Activated T-cell treated with anti-CD3 and anti-CD28 coated beads, Interleukin-2, amount 50 U/mL, for 48 hours (primary cell): ENCODE measurements around the gene PNMA3.
"Not testable (repeated sequence)": the region's sequence is repeated elsewhere in the genome, so short reads cannot be mapped to it uniquely, and the experiment has no call there.

ENCODE experiments used
- DNase-seq, 2 experiments: peaks; one replicate each; pipeline ENCODE4 v3.0.0-alpha.2; 2020

PNMA3 gene, protein sequence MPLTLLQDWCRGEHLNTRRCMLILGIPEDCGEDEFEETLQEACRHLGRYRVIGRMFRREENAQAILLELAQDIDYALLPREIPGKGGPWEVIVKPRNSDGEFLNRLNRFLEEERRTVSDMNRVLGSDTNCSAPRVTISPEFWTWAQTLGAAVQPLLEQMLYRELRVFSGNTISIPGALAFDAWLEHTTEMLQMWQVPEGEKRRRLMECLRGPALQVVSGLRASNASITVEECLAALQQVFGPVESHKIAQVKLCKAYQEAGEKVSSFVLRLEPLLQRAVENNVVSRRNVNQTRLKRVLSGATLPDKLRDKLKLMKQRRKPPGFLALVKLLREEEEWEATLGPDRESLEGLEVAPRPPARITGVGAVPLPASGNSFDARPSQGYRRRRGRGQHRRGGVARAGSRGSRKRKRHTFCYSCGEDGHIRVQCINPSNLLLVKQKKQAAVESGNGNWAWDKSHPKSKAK

GRCh38 chrX:153055871-153056749 is at the start of gene PNMA3:
Gene PNMA3 (plus strand): TSS chrX:153056470. CDS start chrX:153057056, 586 bp downstream.
- DNase-seq: no peak

- DNase-seq: not testable (repeated sequence)
Observed at GRCh38 chrX:153017174-153017573, 39.1 kb upstream of the PNMA3 start.

GRCh38 chrX:153019166-153019565 is 37.1 kb upstream of the PNMA3 start:
- no peak for DNase-seq

GRCh38 chrX:153026501-153026900 is 29.8 kb upstream of the PNMA3 start:
- DNase-seq: not testable (repeated sequence)

DNA sequence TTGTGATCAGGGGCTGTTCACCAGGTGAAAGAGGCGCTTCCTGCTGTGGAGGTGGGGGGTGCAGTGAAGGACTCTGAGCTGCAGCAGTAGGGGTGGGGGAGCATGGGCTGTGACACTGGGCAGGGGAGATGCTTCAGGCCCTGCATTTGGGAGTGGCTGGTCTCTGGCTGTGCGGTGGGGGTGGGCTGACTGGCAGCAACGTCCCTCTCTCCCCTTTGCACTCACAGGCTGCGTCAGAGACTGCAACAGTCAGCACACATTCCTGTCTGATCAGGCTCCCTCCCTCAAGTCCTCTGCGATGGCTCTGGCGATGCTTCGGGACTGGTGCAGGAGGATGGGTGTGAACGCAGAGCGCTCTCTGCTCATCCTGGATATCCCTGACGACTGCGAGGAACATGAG is 27.8 kb upstream of the PNMA3 start:
- DNase-seq: not testable (repeated sequence)

GRCh38 chrX:153029162-153029561 is 27.1 kb upstream of the PNMA3 start:
- no peak for DNase-seq

DNA sequence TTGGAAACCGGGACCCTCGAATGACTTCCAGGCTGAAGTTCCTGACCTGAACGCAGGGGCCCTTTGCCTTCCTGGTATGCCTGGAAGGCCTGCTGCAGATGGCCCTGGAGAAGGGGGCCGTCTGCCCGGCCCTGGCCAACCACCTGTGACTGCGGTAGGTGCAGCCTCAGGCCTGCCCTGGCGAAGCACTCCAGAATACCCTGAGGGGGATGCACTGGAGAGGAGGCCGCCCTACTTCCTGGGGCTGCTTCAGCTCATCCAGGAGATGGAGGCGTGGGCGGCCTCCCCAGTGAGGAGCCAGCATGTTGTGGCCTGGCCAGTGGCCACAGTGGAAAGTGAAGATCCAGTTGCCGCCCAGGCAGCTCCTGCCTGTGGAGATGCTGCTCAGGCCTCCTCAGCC is 26.4 kb upstream of the PNMA3 start:
- no peak for DNase-seq

GRCh38 chrX:153030801-153031200 is 25.5 kb upstream of the PNMA3 start:
- no peak for DNase-seq

- peak; percentile 83 to 84 for DNase-seq
Observed at GRCh38 chrX:153032397-153033118, 23.7 kb upstream of the PNMA3 start.

GRCh38 chrX:153049093-153049492 is 7.2 kb upstream of the PNMA3 start:
- DNase-seq: no peak

DNA sequence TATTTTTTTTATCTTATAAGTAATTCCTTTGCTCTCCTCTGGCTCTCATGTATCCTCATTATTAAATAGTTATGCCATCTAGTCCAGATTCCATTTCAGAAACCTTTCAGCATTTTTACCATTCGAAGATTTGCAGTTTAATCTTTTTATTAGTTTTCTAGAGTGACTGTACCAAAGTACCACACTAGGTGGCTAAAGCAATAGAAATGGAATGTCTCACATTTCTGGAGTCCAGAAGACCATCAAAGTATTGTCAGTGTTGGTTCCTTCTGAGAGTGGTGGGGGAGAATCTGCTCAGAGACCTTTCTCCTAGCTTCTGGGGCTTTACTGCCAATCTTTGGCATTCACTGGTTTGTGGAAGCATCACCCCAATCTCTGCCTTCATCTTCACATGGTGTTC is 3.7 kb upstream of the PNMA3 start:
- no peak for DNase-seq

GRCh38 chrX:153057281-153057680 is 1.0 kb downstream of the PNMA3 start:
- no peak for DNase-seq

DNA sequence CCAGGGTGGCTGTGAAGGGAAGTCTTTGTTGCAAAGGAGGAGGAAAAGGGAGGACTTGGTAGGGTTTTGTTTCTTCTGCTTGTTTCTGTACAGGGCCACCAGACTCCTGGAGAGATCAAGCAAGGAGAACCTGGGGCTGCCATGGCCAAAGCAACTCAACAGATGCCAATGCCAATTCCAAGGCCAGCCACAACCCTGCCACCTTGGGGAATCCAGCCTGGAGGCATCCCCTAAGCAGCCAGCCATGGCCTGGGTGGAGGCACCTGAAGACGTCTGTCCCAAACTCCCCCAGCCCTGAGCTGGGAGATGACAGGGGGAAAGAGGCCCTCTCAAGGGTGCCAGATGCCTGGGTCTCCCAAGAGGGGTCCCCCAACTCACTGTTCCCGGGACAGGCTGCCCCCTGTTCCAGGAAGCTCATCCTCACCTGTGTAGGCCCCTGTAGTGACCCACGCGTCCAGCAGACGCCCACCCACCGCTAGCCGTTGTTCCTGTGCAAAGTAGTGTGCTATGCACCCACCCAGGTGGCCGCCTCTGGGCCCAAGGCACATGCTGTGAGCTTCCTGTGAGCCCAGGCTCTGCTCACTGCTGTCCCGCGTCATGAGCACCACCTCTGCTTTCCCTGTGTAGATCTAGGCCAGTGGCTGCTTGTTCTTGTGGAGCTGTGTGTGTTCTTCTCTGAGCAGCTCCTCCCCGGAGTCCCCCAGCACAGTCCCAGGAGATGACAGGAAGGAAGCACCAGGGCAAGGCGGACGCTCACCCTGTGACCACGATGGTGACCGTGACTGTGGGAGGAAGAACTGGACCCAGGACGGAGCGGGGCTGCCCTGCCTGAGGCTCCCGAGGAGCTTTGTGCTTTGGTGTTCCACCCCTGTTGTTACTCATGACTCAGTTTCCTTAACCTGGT is 3.2 kb downstream of the PNMA3 start:
- no peak for DNase-seq

- no peak for DNase-seq
Observed at GRCh38 chrX:153060095-153060445, 3.8 kb downstream of the PNMA3 start.

DNA sequence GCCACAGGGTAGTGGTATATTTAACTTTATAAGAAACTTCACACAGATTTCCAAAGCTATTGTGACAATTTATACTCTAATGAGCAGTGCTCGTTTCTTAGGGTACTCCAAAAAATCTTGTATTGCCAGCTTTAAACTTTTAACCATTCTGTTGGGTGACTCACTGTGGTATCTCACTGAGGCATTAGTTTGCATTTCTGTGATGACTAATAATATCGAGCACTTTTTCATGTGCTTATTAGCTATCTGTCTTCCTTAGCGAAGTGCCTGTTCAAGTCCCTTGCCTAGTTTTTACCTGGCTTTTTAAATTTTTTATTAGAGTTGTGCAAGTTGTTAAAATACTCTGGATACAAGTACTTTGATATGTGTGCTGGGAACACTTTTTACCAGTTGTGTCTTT is 5.5 kb downstream of the PNMA3 start:
- DNase-seq: no peak

DNA sequence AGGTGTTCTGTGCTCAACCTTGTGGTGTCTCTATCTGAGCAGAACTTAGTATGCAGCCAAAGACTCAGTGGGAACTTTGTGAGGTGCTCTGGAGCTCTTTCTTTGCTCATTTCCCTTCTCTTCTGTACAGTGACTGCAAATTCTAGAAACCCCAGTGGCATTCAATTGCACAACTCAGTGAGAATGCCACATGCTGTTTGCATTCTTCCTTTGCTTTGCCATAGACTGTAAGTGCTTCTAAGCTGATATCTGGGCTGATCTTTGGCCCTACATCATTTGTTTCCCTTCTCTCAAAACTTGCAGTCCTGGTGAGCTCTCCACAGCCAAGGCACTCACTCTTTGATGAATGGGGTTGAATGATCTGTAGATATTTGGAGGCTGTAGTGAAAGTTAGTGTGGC is 7.0 kb downstream of the PNMA3 start:
- DNase-seq: no peak

DNA sequence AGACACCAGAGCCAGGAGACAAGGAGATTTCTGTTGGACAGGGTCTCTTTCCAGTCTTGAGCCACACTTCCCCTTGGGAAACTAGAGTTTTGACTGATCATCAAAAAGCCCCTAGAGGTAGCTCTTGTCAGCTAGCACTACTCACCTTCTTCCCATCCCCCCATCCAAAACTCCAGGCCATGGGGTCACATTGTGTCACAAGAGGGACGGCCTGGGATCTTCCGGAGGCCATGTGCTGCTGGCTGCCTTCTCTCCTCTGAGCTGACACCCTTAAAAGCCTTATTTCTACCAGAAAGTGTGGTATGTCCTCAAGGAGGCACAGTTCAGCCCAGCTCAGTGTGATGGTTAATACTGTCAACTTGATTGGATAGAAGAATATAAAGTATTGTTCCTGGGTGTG is 7.8 kb downstream of the PNMA3 start:
- DNase-seq: no peak

DNA sequence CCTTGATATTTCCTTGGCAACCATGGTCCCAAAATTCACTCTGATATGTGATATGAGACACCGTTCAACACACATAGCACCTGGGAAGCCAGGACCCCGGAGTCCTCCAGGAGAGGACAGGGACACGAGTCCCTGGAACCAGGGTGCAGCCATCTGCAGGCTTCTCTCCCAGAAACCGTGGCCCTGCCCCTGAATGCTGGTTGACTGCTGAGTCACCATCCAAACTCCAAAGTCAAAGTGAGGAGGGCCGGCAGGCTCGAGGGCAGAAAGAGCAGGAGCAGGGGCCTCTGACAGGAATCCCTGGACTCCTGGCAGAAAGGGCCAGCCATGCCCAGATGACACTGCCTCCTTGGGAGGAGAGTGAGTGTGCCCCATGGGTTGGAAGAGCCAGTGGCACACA is 9.1 kb downstream of the PNMA3 start:
- DNase-seq: no peak

DNA sequence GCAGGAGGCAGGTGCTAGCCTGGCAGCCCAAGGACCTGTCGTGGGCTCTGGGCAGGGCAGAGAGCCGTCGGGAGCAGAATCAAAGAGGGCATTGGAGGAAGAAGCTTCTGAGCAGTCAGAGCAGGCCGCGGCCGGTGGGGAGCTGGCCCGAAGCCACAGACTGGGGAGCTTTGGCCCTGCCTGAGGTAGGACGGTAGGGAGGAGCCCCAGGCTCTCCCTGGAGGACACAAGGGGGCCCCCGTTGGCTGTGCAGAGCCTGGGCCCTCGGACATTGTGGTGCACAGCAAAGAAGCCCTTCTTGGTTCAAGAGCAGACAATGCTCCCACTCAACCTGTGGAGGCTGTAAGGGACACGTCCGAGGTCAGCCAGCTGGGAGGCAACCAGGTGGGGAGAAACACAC is 10.1 kb downstream of the PNMA3 start:
- DNase-seq: not testable (repeated sequence)

DNA sequence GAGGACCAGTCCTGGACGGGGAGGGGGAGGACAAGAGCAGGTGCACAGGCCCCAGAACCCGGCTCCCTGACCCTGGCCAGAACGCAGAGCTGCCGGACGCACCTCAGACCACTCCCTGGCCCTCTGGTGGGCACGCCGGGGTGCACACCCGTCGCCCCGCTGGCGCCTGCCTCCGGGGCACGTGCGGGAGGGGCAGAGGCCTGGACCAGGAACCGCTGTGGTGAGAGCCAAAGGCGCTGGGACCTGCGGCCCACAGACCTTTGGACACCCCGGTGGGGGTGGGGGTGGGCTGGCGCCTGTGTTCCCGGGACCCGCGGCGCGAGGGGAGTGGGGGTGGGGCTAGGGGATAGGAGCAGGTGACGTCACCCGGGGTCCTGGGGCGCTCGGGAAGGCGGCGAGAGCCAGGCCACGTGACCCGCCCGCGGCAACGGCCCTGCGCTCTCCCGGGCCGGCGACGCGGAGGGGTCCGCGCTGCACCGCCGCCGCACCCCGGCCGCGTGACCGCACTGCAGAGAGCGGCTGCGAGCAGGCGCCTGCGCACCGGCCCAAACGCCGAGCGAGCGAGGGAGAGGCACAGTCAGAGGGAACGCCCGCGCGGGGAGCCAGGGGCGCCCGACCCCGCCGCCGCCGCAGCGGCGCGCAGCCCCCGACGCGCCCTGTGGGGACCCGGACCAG is 15.8 kb downstream of the PNMA3 start, which contains the start of gene PNMA6A:
TSS of gene PNMA6A (plus strand) at position 546 of the 675 bp plus-strand sequence. CDS start 609 bp downstream, outside the sequence.
- not testable (repeated sequence) for DNase-seq

- DNase-seq: not testable (repeated sequence)
Observed at GRCh38 chrX:153073331-153073730, 17.1 kb downstream of the PNMA3 start.
